Measurements from ENCODE around the gene AURKB. TPM values are rescaled to one million over a fixed set of nuclear protein-coding genes. Genes with fewer than 3 reads are reported as not detected.

Gene AURKB
- total and polyA plus RNA-seq, 10 of the 15 experiments (the other 5 are each of a cell fraction or from before 2014, with no cell fraction given): 52.7 to 209 (median 128) TPM

- intact Hi-C loops (cut with micrococcal nuclease; ENCODE audit: unreplicated experiment): loop anchor here (1.0 to 5.0 kb wide), 3 partner anchors 35 to 54 kb away; no protein-coding TSS in a partner anchor
- H3K27me3 ChIP-seq (replicated peaks in 1 of 2; ENCODE audit: control insufficient read depth in 2 of 2, insufficient read depth in 2 of 2, low read length in 1 of 2): no peaks in the 10 kb centered on the region
- H3K9ac ChIP-seq (ENCODE audit: control insufficient read depth, insufficient read depth, low read length): peak overlapping the region; percentile 88
- under 1% methylated on average over 23 of the region's 23 CpGs for WGBS (ENCODE audit: insufficient coverage, insufficient replicate concordance, low lambda C conversion rate, missing lambda C conversion rate)
- H3K27ac ChIP-seq (ENCODE audit: control insufficient read depth, insufficient read depth): peak overlapping the region; percentile 99
- ChIA-PET RAD21 (ENCODE audit: unreplicated experiment) (interaction anchor here (0.6 to 1.9 kb wide), 14 partner anchors 9 to 75 kb away, joined by 3 to 12 read pairs (median 6); partner anchors contain the start of genes BORCS6, CTC1 and PFAS), CTCF (interaction anchor here (0.9 to 2.0 kb wide), 9 partner anchors 9 to 128 kb away, joined by 3 to 10 read pairs (median 5); no protein-coding TSS in a partner anchor), SMC1A (ENCODE audit: uncharacterized antibody, unreplicated experiment) (interaction anchor here (0.9 to 1.9 kb wide), 12 partner anchors 9 to 74 kb away, joined by 3 to 7 read pairs (median 5); partner anchors contain the start of genes AURKB and CTC1), POLR2A (interaction anchor here (0.6 to 2.4 kb wide), 20 partner anchors 9 to 392 kb away, joined by 3 to 31 read pairs (median 6); partner anchors contain the start of genes BORCS6, CTC1, HES7 and RANGRF)
- ATAC-seq (peak; percentile 86), FAIRE-seq (peak; percentile 94), DNase-seq (ENCODE audit: low read depth, low spot score) (peak; percentile 98)
- H3K9me3 ChIP-seq (replicated peaks; ENCODE audit: control insufficient read depth, insufficient read depth, low read length): no peaks in the 10 kb centered on the region
- peak overlapping the region; percentile 89 for H2AFZ ChIP-seq (ENCODE audit: control insufficient read depth, low read depth, low read length)
- H3K4me1 ChIP-seq (ENCODE audit: control insufficient read depth, insufficient read depth, low read length): peaks cover 14% of the 10 kb centered on the region
- H3K4me3 ChIP-seq: peak overlapping the region; percentile 65
- no peaks in the 10 kb centered on the region for H4K20me1 ChIP-seq (ENCODE audit: control insufficient read depth, insufficient read depth)
- peak overlapping the region; percentile 99 for H3K4me2 ChIP-seq (ENCODE audit: control insufficient read depth, insufficient read depth)
- peaks cover 3% of the 10 kb centered on the region; the same call in 1 of the 2 replicates for H3K79me2 ChIP-seq (ENCODE audit: control insufficient read depth, insufficient read depth, low read length)
- TSS peak; percentile 100 for BruUV-seq (replicated peaks)
- in situ Hi-C loops (cut with MboI): no loop called here
- no peaks in the 10 kb centered on the region for H3K36me3 ChIP-seq (ENCODE audit: control insufficient read depth in 2 of 2, insufficient read depth in 2 of 2, low read length in 1 of 2)
- TF ChIP-seq KDM1A (IDR thresholded peaks at IDR 0.05; ENCODE audit: borderline replicate concordance) (no peak), ZBTB33 (IDR thresholded peaks at IDR 0.05) (peak; percentile 80), IKZF1 (conservative IDR thresholded peaks at IDR 0.05) (peak; percentile 91), ZNF207 (IDR thresholded peaks at IDR 0.05; ENCODE audit: borderline replicate concordance) (no peak; the same call in 1 of the 2 replicates), MXI1 (IDR thresholded peaks at IDR 0.05; ENCODE audit: low read depth, low read length) (no peak; the same call in 1 of the 2 replicates), BMI1 (IDR thresholded peaks at IDR 0.05; ENCODE audit: borderline replicate concordance) (peak; percentile 98), SUZ12 (IDR thresholded peaks at IDR 0.05; ENCODE audit: unreplicated experiment) (no peak), HDAC2 (IDR thresholded peaks at IDR 0.05) (no peak), MTA2 (IDR thresholded peaks at IDR 0.05; ENCODE audit: low read depth) (no peak; the same call in none of the 2 replicates), PML (IDR thresholded peaks at IDR 0.05; ENCODE audit: low read length) (peak; percentile 100), CEBPB (IDR thresholded peaks at IDR 0.05; ENCODE audit: borderline replicate concordance in 1 of 2, low read depth in 2 of 2, low read length in 2 of 2) (peak; percentile 82 to 100), CEBPZ (IDR thresholded peaks at IDR 0.05; ENCODE audit: low read depth, low read length) (peak; percentile 59; the same call in 1 of the 2 replicates), TAF1 (IDR thresholded peaks at IDR 0.05; ENCODE audit: borderline replicate concordance, low read depth, low read length) (peak; percentile 80), MTA3 (IDR thresholded peaks at IDR 0.05; ENCODE audit: borderline replicate concordance, low read length) (peak; percentile 100), FOXM1 (IDR thresholded peaks at IDR 0.05; ENCODE audit: low read depth, low read length) (peak; percentile 97)
Observed at GRCh38 chr17:8173056-8173870, 37.1 kb downstream of the AURKB start.

All from GM12878 (cell line).